Uterus (tissue), 4 donors: ENCODE measurements around the gene ARHGEF16. TPM values are rescaled to one million over a fixed set of nuclear protein-coding genes. Genes with fewer than 3 reads are reported as not detected.

Experiments
- DNase-seq, 2 donors: peaks; one replicate each; pipeline ENCODE4 v3.0.0-alpha.2; 2019 to 2020
- H3K27ac ChIP-seq, 2 donors: fragments of 200-600 bp; sonication (generic); 1 replicate in 1 of 2; 2 replicates in 1 of 2; pipeline ENCODE4 v1.5.1; 2016 to 2018
- H3K27me3 ChIP-seq, 2 donors: fragments of 200-600 bp; sonication (generic); one replicate each; pipeline ENCODE4 v1.5.1; 2018 to 2019; ENCODE audit warnings: control low read depth in 1 of 2
- H3K36me3 ChIP-seq, 2 donors: fragments of 200-600 bp; sonication (generic); one replicate each; pipeline ENCODE4 v1.5.1; 2019; ENCODE audit warnings: control low read depth in 1 of 2
- H3K4me1 ChIP-seq, 2 donors: fragments of 200-600 bp; sonication (generic); one replicate each; pipeline ENCODE4 v1.5.1; 2018 to 2019; ENCODE audit warnings: control low read depth in 1 of 2
- H3K4me3 ChIP-seq, 2 donors: fragments of 200-600 bp; sonication (generic); 1 replicate in 1 of 2; 2 replicates in 1 of 2; pipeline ENCODE4 v1.5.1; 2018 to 2019; ENCODE audit warnings: mild to moderate bottlenecking in 1 of 2
- H3K9me3 ChIP-seq, 2 donors: fragments of 200-600 bp; sonication (generic); one replicate each; pipeline ENCODE4 v1.5.1; 2019; ENCODE audit warnings: control low read depth in 1 of 2
- POLR2A ChIP-seq, 2 donors: fragments of 450-650 bp; IDR thresholded peaks; one replicate each; pipeline ENCODE4 v1.6.1; 2016; ENCODE audit warnings: antibody characterized with exemption in 2 of 2, mild to moderate bottlenecking in 1 of 2, moderate library complexity in 1 of 2
- intact Hi-C: fragments of 100-400 bp; cut with DNase I; formaldehyde crosslinking; loops from one replicate; pipeline ENCODE4 v1.15.1; 2023; ENCODE audit warnings: low total_unique reads
- total RNA-seq, 4 donors: library from RNA; depleted of rRNA in 3 of 4; stranded (reverse); fragments of >200 nt in 3 of 4; gene quantifications; one replicate each; pipeline versions ENCODE4 v1.1.0 to v1.2.4, GENCODE V29; 2014 to 2023
- TF ChIP-seq, protein P1 (sequence below), 4 experiments: fragments of 200-600 bp in 2 of 4; fragments of 450-650 bp in 2 of 4; sonication (generic) in 2 of 4; IDR thresholded peaks; one replicate each; pipeline ENCODE4 v1.5.1; 2016 to 2019; ENCODE audit warnings: antibody characterized with exemption in 4 of 4, mild to moderate bottlenecking in 2 of 4, moderate library complexity in 1 of 4
- donor health status: DM: yes; HTN: yes; CAD: no.

ARHGEF16 gene
- total RNA-seq, 4 donors from 2014 or later: 0.29 to 2.3 (median 1.2) TPM; not detected in 1

DNA sequence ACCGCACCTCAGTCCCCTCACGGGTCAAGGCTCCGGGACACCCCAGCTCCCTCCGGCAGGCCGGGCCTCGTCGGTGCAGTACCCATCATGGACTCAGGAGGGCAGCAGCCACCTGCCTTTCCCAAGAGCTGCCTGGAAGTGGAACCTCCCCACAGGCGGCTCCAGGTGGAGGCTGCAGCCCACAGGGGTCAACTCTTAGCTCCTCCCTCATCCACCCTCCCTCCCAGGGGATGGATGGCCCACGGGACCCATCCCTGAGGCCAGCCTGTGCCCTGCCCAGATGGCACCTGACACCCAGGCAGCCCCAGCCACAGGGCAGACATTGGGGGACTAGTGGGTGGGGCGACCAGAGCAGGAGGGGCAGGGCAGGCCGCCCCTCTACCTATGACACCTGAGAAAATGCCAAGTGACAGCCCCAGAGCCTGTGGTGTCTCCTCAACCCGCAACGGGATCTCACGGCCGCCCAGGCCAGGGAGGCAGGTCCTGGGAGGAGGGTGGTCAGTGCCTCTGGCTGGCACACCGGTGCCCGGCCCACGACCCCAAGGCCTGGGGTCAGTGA, 1.2 kb upstream of the ARHGEF16 start:
- Histone ChIP-seq H3K27me3 (peaks cover 6% of the 10 kb centered on the region in 2 donors), H3K4me1 (peaks cover 0 to 13% of the 10 kb centered on the region in 2 donors), H3K9me3 (no peaks in the 10 kb centered on the region), H3K27ac (no peak overlapping the region), H3K4me3 (no peak overlapping the region), H3K36me3 (no peaks in the 10 kb centered on the region)
- peak; percentile 35 to 63 for DNase-seq
- TF ChIP-seq POLR2A (IDR thresholded peaks at IDR 0.05): no peak
- TF ChIP-seq, protein P1, sequence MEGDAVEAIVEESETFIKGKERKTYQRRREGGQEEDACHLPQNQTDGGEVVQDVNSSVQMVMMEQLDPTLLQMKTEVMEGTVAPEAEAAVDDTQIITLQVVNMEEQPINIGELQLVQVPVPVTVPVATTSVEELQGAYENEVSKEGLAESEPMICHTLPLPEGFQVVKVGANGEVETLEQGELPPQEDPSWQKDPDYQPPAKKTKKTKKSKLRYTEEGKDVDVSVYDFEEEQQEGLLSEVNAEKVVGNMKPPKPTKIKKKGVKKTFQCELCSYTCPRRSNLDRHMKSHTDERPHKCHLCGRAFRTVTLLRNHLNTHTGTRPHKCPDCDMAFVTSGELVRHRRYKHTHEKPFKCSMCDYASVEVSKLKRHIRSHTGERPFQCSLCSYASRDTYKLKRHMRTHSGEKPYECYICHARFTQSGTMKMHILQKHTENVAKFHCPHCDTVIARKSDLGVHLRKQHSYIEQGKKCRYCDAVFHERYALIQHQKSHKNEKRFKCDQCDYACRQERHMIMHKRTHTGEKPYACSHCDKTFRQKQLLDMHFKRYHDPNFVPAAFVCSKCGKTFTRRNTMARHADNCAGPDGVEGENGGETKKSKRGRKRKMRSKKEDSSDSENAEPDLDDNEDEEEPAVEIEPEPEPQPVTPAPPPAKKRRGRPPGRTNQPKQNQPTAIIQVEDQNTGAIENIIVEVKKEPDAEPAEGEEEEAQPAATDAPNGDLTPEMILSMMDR (IDR thresholded peaks at IDR 0.05): peak; percentile 62 to 91 (median 71)
- intact Hi-C loops: no loop called here

DNA sequence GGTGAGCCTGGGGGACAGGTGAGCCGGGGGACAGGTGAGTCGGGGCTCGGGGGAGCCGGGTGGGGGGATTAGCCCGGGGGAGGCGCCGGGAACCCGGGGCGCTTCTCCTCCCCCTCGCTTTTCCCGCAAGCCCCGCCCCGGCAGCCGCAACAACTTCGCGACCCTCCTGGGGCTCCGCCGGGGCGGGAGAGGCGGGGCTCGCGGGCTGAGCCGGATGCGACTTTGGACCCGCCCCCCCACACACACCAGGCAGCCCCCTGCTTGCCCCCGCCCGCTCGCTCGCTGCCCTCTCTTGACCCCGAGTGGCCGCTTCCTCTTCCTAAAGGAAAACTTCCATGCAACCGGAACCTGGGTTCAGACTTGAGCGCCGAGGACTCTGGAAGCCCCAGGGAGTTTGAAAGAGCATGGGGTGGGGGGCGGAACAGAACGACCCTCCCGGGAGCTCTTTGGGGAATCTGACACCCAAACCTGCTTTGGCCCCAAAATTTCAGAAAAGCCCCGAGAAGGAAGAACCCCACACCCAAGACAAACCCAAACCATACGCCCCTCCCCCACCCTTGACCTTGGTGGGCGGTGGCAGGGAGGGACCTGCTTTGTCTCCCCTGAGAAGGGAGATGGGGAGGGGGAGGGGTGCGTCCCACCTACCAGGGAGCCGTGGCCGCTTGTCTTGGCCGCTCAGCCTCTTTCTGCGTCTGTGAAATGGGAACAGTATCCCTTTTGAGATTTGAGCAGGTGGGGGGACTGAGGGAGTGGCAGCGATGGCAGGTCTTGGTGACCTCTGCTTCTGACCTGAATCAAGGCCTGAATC, 550 bp downstream of the ARHGEF16 start:
- intact Hi-C loops: no loop called here
- Histone ChIP-seq H3K27me3 (peaks cover 6% of the 10 kb centered on the region in 2 donors), H3K4me1 (peaks cover 0 to 13% of the 10 kb centered on the region in 2 donors), H3K9me3 (no peaks in the 10 kb centered on the region), H3K27ac (no peak overlapping the region), H3K36me3 (no peaks in the 10 kb centered on the region), H3K4me3 (peak overlapping the region in 1 of 2 donors; percentile 37)
- DNase-seq: no peak
- TF ChIP-seq, protein P1 (IDR thresholded peaks at IDR 0.05): no peak
- TF ChIP-seq POLR2A (IDR thresholded peaks at IDR 0.05): no peak

DNA sequence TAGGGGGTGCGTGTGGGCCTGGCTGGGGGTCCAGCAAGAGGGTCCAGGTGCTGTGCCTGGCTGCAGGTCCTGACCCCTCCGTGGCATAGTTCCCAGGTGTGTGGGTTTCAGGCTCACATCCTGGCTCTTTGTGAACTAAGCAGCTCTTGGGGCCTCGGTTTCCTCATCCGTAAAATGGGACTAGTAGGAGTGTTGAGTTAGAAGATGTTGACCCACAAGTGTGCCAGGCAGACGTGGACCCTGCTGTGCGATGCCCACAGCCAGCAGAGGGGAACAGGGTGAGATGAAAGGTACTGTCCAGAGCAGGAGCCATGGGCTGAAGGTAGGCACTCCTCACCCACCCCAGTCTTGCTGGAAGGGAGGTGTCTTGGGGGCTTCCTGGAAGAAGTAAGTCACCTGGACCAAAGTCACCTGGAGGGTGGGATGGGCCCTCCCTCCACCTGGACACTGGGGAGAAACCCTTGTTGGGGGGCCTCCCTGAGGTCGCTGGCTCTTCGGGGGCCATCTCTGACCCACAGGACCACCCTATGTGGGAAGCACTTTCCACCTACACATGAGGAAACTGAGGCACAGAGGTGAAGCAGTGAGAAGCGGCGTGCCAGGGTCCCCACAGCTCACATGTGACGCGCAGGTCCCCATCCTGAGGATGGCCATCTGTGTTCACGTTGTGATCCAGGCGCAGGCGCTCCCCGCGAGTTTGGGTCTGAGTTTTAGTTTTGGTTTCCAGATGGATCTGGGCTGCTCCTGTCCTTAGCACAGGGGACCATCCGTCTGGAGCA, 1.4 kb downstream of the ARHGEF16 start:
- intact Hi-C loops: no loop called here
- Histone ChIP-seq H3K4me1 (peaks cover 0 to 13% of the 10 kb centered on the region in 2 donors), H3K36me3 (no peaks in the 10 kb centered on the region), H3K27me3 (peaks cover 6% of the 10 kb centered on the region in 2 donors), H3K9me3 (no peaks in the 10 kb centered on the region), H3K27ac (no peak overlapping the region), H3K4me3 (no peak overlapping the region)
- TF ChIP-seq, protein P1 (IDR thresholded peaks at IDR 0.05): no peak
- TF ChIP-seq POLR2A (IDR thresholded peaks at IDR 0.05): no peak
- DNase-seq: no peak

DNA sequence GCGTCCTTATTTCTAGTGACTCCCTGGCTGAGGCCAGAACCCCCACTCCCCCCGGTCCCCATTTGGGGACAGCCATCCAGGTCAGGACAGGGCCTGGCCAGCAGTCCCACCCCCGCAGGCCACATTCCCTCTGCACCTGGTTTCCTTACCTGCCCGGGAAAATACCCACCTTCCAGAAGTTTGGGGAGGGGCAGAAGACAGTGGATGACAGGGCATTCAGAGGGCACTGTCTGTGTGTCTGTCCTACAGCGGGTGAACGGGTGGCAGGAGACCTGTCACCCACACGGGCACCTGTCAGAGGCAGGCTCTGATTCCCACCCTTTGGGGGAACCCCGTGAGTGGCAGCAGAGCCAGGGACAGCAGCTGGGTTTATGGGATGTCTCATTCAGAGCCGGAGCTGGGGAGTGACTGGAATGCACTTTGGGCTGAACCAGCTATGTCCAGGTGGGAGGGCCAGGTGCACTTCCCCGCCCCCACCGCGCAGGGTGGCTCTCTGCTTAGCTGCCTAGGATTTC, 2.0 kb downstream of the ARHGEF16 start:
- H3K4me3 ChIP-seq: no peak overlapping the region
- peaks cover 0 to 13% of the 10 kb centered on the region in 2 donors for H3K4me1 ChIP-seq
- H3K9me3 ChIP-seq: no peaks in the 10 kb centered on the region
- no peaks in the 10 kb centered on the region for H3K36me3 ChIP-seq
- DNase-seq: no peak
- H3K27ac ChIP-seq: no peak overlapping the region
- intact Hi-C loops: no loop called here
- TF ChIP-seq, protein P1 (IDR thresholded peaks at IDR 0.05): no peak
- no peak for TF ChIP-seq POLR2A (IDR thresholded peaks at IDR 0.05)
- H3K27me3 ChIP-seq: peaks cover 6% of the 10 kb centered on the region in 2 donors
